ENCODE data around the gene MISP3.

MISP3 gene

GRCh38 chr19:14093117-14093823, 20.7 kb downstream of the MISP3 start:
- TF ChIP-seq EZH2phosphoT487 (conservative IDR thresholded peaks at IDR 0.05; ENCODE audit: low read length), result no peak
- no peak for TF ChIP-seq CTCF (IDR thresholded peaks at IDR 0.05; ENCODE audit: insufficient read depth, low read length, poor library complexity, severe bottlenecking)
- Histone ChIP-seq H3K9me2 (replicated peaks; ENCODE audit: insufficient read depth, low read length) (no peaks in the 10 kb centered on the region), H3K4me2 (ENCODE audit: low read depth, low read length, poor library complexity, severe bottlenecking) (no peak overlapping the region), H3K27ac (ENCODE audit: low read depth, low read length) (no peak overlapping the region), H2AFZ (ENCODE audit: low read depth, low read length, severe bottlenecking) (no peak overlapping the region), H3K27me3 (ENCODE audit: low read length) (no peaks in the 10 kb centered on the region), H3K9me3 (ENCODE audit: insufficient read depth, low read length) (no peaks in the 10 kb centered on the region), H3K4me3 (ENCODE audit: insufficient read depth, low read length, poor library complexity, severe bottlenecking) (no peak overlapping the region), H3K9ac (ENCODE audit: low read length) (no peak overlapping the region), H3F3A (ENCODE audit: insufficient read depth) (peaks cover 14% of the 10 kb centered on the region; the same call in 1 of the 2 replicates), H3K79me2 (ENCODE audit: insufficient read depth, low read length) (peaks cover 6% of the 10 kb centered on the region), H4K20me1 (ENCODE audit: low read depth, low read length) (no peaks in the 10 kb centered on the region), H3K36me3 (ENCODE audit: low read length) (no peaks in the 10 kb centered on the region; the same call in 1 of the 2 replicates)

GRCh38 chr19:14094854-14095253, 22.3 kb downstream of the MISP3 start:
- TF ChIP-seq CTCF (IDR thresholded peaks at IDR 0.05; ENCODE audit: insufficient read depth, low read length, poor library complexity, severe bottlenecking) (no peak), EZH2phosphoT487 (conservative IDR thresholded peaks at IDR 0.05; ENCODE audit: low read length) (no peak)
- H3F3A ChIP-seq (ENCODE audit: insufficient read depth), result peaks cover 8% of the 10 kb centered on the region; the same call in 1 of the 2 replicates
- H3K4me3 ChIP-seq (ENCODE audit: insufficient read depth, low read length, poor library complexity, severe bottlenecking), result no peak overlapping the region
- no peak overlapping the region for H3K4me2 ChIP-seq (ENCODE audit: low read depth, low read length, poor library complexity, severe bottlenecking)
- H3K27me3 ChIP-seq (ENCODE audit: low read length), result no peaks in the 10 kb centered on the region
- no peak overlapping the region for H2AFZ ChIP-seq (ENCODE audit: low read depth, low read length, severe bottlenecking)
- no peak overlapping the region for H3K9ac ChIP-seq (ENCODE audit: low read length)
- H3K79me2 ChIP-seq (ENCODE audit: insufficient read depth, low read length), result no peaks in the 10 kb centered on the region
- no peaks in the 10 kb centered on the region for H4K20me1 ChIP-seq (ENCODE audit: low read depth, low read length)
- H3K27ac ChIP-seq (ENCODE audit: low read depth, low read length), result no peak overlapping the region
- H3K36me3 ChIP-seq (ENCODE audit: low read length), result no peaks in the 10 kb centered on the region
- H3K9me2 ChIP-seq (replicated peaks; ENCODE audit: insufficient read depth, low read length), result no peaks in the 10 kb centered on the region
- no peaks in the 10 kb centered on the region for H3K9me3 ChIP-seq (ENCODE audit: insufficient read depth, low read length)

GRCh38 chr19:14096272-14096992, 23.8 kb downstream of the MISP3 start:
- H3K4me2 ChIP-seq (ENCODE audit: low read depth, low read length, poor library complexity, severe bottlenecking), result no peak overlapping the region
- H3F3A ChIP-seq (ENCODE audit: insufficient read depth), result peaks cover 8% of the 10 kb centered on the region; the same call in 1 of the 2 replicates
- H3K9ac ChIP-seq (ENCODE audit: low read length), result no peak overlapping the region
- H3K4me3 ChIP-seq (ENCODE audit: insufficient read depth, low read length, poor library complexity, severe bottlenecking), result no peak overlapping the region
- H4K20me1 ChIP-seq (ENCODE audit: low read depth, low read length), result no peaks in the 10 kb centered on the region
- H3K36me3 ChIP-seq (ENCODE audit: low read length), result no peaks in the 10 kb centered on the region
- no peak overlapping the region for H2AFZ ChIP-seq (ENCODE audit: low read depth, low read length, severe bottlenecking)
- H3K79me2 ChIP-seq (ENCODE audit: insufficient read depth, low read length), result no peaks in the 10 kb centered on the region
- H3K27ac ChIP-seq (ENCODE audit: low read depth, low read length), result no peak overlapping the region
- no peaks in the 10 kb centered on the region for H3K9me2 ChIP-seq (replicated peaks; ENCODE audit: insufficient read depth, low read length)
- no peaks in the 10 kb centered on the region for H3K9me3 ChIP-seq (ENCODE audit: insufficient read depth, low read length)
- H3K27me3 ChIP-seq (ENCODE audit: low read length), result no peaks in the 10 kb centered on the region
- TF ChIP-seq EZH2phosphoT487 (conservative IDR thresholded peaks at IDR 0.05; ENCODE audit: low read length) (no peak), CTCF (IDR thresholded peaks at IDR 0.05; ENCODE audit: insufficient read depth, low read length, poor library complexity, severe bottlenecking) (no peak)
